Retina (tissue), 1 donor: ENCODE measurements around the gene ENTREP3.
"Not testable (repeated sequence)": the region's sequence is repeated elsewhere in the genome, so short reads cannot be mapped to it uniquely, and the experiment has no call there.

Experiments
- DNase-seq: peaks from one replicate; pipeline ENCODE4 v3.0.0-alpha.2; 2016

The ENTREP3 gene

DNA sequence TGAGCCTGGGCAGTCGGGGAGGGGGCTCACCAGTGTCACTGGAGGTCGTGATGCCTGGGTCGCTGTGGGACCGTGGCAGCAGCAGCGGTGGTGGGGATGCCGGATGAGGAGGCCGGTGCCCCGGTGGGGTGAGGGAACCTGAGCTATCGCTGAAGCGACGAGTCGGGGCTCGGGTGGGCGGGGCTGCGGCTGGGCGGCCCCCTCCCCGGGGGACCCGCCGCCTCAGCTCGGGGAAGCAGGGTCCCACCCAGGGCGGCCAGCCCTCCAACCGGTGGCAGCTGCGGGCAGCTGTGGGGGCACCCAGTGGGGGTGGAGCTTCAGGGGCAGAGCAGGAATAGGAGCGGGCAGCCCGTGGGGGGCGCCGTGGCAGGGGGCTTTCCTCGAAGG, 5.0 kb downstream of the ENTREP3 start:
- DNase-seq = no peak

DNA sequence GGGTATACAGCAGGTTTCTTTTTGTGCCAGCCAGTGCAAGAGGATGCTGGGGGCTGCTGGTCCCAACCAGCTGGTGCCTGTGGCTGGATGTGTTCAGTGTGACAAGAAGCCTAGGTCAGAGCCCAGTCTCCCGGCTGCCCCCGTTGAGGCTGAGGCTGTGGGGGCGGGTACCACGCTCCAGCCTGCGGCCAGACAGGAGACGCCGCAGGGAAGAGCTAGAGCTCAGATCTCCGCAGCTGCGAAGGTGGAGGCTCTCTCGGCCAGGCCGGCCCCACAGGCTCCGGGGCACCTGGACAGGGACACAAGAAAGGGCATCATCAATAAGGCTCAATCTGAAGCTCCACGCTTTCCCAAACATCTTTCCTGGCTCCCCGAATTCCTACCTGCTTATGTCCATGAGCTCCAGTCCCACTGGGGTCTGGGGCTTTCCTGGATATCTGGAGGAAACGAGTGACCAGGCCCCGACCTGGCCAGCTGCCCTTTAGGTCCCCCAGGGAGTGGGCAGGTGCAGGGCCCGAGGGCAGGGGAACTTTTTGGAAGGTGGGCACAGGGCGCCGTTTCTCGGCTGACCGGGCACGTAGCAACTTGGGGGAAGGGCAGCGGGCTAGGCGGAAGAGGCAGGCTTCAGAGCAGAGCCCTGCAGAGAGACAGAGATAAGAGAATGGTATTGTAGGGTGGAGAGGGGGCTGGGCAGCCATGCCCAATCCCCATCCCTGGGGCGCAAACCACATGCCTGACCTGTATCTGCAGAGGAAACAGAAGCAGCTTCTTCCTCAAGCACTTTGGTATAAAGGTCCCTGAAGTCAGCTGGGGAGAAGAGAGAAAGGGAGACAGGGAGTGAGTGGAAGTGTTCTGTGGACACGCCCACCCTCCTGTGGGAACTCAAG, 7.4 kb downstream of the ENTREP3 start:
- no peak for DNase-seq

DNA sequence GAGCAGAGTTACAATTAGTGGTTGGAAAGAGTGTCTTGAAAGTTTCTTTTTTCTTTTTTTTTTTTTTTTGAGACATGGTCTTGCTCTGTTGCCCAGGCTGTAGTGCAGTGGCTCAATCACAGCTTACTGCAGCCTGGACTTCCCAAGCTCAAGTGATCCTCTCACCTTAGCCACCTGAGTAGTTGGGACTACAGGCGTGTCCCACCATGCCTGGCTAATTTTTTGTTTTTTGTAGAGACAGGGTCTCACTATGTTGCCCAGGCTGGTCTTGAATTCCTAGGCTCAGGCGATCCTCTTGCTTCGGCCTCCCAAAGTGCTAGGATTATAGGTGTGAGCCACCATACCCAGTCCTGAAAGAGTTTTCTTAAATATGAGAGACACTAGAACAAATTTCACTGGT, 8.5 kb downstream of the ENTREP3 start:
- DNase-seq = not testable (repeated sequence)

DNA sequence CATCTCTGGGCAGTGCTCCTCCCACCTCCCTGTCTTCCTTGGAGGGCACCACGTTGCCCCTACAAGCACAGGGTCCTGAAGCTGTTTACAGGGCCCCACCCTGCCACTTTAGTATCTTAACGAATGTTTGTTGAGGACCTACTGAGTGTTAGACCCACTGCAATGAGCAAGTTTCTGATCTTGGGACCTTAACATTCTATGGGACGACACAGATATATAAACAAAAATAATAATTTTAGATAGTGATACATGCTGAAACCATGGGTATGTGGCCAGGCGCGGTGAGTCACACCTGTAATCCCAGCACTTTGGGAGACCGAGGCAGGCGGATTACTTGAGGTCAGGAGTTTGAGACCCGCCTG, 10.1 kb downstream of the ENTREP3 start:
- DNase-seq = no peak

DNA sequence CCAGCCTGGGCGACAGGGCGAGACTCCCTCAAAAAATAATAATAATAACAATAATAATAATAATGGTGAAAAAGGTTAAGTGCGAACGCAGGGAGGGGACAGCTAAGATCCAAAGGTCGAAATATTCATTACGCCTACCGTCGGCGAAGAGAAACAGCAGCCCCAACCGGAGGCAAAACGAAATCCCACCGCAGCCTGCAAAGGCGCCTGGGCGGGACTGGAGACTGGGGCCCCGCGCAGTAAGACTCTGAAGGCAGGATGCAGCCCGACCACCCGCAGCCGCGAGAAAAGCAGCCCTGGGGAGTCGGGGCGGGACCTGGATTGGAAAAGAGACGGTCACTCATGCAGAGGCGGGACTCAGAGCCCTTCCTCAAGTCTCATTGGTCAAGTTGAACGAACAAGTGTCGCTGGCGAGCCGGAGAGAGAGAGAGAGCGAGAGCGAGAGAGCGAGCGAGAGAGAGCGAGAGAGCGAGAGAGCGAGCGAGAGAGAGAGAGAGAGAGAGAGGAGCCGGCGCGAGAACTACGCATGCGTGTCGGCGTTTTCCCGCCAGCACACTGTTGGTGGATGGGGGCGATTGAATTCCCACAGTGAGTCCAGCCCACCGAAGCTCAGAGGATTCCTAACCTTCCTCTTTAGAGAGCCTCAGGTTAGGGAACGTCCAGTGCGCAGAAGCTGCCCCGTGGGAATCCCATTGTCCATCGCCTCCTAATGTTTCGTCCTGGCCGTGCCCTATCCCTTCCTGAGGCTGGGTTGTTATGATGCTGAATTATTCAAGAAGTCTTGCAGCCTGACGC, 10.7 kb downstream of the ENTREP3 start:
- peak; percentile 98 for DNase-seq

DNA sequence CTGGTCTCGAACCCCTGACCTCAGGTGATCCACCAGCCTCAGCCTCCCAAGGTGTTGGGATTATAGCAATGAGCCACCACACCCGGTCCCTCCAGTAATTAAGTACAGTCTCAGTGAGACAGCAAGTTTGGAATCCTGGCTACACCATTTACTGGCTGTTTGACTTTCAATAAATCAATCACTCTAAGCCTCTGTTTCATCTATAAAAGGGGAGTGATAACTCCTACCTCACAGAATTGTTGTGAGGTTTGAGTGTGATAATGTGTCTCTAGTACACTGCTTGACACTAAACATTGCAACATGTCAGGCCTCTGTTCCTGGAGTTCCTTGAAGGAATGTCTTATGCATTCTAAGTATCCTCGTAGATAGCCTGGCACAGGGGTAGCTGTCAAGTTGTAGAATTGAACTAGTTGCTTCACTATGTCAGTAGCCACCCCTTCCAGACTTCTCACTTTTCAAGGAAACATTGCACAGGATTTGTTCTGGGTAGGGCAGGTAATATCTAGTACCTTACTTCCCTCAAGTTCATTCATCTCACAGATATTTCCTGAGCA, 12.4 kb downstream of the ENTREP3 start:
- no peak for DNase-seq

DNA sequence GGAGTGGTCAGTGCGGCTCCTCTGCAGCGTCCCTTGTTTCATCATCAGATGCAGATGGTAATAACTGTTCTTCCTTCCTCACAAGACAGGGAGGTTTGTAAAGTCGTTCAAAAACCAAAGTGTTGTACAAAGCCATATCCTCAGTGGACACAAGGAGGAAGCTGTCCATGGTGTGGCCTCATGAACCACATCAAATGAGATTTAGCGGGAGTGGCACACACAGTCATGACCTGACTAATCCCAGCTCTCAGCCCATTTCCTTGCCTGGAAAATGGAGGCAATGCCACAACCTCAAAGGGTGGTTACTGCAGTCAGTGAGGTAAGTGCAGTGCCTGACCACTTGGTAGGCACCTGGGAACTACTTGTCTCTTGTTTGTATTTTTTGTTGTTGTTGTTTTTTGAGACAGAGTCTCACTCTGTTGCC, 13.4 kb downstream of the ENTREP3 start:
- no peak for DNase-seq

DNA sequence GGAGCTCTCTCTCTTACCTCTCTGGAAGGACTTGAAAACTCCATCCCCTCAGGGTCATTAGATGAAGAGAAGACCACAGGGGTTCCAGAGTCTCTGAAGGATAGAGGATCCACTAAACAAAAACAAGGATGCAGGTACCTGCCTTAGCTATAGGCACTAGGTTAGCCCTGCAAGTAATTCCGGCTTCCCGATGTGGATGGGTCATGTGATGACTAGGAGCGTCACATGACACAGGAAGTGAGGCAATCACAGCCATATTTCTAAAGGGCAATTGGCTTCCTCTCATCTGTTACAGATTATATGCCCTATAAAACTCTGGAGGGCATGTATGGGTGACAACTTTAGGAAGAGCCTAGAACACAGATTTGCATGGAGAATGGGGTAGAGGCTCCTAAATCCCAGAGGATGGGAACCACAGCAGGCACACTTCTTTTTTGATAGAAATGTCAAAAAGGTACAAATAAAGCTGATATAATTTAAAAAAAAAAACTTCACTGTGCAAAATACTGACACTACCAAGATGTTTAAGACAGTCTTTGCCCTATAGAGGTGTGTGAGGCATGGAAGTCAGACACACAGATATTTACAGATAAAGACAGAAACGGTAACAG, 14.1 kb downstream of the ENTREP3 start:
- DNase-seq = peak; percentile 74

DNA sequence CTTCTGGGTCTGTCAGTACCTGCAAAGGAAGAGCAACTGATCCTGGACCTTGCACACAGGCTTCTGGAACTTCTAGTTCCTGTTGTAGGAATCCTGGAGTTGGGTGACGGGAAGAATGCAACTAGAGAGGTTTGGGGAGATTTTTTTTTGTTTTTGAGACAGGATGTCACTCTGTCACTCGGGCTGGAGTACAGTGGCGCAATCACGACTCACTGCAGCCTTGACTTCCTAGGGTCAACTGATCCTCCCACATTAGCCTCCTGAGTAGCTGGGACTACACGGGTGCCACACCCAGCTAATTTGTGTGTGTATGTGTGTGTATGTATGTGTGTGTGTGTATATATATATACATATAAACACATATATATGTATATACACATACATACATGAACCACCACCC, 18.8 kb downstream of the ENTREP3 start:
- no peak for DNase-seq

DNA sequence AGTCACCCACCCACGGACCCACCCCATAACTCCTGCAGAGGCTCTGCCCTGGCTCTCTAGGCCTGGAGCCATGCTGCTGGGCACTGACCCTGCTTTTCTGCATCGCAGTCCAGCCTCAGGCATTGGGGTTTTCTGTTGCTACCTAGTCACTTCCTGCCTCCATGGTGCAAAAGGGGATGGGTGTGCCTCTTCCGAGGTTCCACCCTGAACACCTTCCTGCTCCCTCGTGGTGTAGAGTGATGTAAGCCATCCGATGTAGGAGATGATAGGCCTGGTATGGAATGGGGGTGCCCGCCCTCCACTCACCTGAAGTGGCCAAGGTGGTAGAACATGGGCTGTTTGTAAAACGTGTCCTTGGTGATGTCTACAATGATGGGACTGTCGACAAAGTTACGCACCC, 19.9 kb downstream of the ENTREP3 start:
- not testable (repeated sequence) for DNase-seq

DNA sequence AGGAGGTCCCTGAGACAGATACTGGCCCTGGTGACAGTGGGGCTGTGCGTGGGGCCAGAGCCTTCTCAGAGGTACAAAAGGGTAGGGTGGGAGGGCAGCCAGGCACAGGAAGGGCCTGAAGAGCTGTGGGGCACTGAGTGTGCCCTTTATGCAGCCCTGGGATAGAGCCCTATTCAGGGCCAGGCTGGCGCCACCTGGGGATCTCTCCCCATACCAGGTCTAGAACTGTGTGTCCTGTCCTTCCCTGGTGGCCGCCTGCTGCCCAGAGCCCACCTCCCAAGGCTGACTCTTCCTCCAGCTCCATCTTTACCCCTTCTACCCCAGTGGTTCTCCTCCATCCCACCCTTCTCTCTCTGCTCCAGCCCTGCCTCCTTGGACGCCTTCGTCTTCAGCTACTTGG, 21.8 kb downstream of the ENTREP3 start:
- not testable (repeated sequence) for DNase-seq

DNA sequence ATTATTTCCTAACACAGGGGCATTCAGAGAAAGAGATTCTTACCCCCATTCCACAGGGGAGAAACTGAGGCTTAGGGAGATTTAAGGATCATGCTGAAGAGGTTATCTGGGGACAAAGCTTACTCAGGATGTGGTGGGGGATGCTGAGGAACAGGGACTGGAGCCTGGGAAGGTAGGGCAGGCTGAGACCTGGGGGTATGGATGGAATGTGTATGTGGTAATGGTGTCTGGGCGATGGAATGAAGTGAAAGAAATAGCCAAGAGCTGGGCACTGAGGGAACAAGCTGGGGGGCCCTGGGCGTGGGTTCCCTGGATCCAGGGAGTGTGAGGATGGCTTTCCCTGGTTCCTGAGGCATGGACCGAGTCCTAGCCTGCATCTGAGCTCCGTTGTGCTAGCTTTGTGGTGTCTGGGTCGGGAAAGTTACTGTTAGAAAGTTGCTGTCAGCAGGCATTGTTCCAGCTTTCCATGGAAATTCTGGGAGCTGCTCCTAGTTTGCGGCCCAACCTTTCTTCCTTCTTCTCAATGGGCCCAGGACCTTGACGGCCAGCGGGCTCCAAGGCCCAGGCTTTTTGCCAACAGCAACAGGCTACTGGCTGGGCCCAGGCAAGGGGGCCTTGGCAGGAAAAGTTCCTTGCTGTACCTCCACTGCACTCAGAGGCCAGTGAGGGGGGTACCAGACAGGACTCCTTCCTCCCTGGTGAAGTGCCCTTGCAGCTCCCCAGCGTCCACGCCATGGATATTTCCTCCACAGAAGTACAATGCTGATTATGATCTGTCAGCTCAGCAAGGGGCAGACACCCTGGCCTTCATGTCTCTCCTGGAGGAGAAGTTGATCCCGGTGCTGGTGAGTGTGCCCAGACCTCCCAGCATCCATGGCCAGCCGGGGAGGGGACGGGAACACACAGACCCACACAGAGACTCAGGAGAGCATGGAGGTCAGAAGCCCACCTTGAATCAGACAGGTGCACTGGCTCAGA, 23.0 kb downstream of the ENTREP3 start:
- not testable (repeated sequence) for DNase-seq

DNA sequence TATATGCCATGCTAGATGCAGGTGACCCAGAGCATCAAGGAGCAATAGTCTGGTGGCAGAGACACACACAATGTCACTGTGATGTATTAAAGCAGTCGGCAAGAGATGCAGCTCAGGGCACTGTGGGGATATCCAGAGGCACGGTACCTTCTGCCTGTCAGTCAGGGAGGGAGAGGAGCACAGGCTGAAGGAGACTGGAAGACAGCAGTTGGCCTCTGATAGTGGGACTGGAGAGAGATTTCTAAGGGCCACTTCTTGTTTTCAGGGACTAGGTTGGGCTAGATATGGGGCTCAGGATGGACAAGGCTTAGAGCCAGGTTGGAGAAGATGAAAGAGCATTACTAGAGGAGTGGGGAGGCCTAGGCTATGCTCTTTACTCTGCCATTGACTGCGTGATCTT, 24.0 kb downstream of the ENTREP3 start:
- not testable (repeated sequence) for DNase-seq

DNA sequence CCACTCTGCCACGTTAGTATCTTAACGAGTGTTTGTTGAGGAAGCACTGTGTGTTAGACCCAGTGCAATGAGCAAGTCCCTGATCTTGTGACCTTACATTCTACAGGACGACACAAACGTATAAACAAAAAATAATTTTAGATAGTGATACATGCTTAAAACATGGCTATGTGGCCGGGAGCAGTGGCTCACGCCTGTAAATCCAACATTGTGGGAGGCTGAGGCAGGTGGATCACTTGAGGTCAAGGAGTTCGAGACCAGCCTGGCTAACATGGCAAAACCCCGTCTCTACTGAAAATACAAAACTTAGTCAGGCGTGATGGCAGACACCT, 27.2 kb downstream of the ENTREP3 start:
- DNase-seq = no peak

DNA sequence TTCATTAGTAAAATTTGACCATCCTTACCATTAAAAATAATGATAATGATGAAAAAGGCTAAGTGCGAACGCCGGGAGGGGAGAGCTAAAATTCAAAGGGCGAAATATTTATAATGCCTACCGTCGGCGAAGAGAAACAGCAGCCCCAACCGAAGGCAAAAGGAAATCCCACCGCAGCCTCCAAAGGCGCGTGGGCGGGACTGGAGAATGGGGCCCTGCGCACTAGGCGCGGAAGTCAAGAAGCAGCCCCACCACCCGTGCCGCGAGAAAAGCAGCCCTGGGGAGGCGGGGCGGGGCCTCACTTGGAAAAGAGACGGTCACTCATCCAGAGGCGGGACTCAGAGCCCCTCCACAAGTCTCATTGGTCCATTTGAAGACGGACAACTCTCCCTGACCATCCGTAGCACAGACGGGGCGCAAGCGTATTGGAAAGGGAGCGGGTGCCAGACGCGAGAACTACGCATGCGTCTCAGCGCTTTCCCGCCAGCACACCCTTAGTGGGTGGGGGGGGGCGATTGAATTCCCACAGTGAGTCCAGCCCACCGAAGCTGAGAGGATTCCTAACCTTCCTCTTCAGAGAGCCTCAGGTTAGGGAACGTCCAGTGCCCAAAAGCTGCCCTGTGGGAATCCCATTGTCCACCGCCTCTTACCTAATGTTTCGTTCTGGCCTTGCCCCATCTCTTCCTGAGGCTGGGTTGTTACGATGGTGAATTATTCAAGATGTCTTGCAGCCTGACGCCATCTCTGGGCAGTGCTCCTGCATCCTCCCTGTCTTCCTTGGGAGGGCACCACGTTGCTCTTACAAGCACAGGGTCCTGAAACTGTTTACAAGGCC, 27.8 kb downstream of the ENTREP3 start:
- peak; percentile 99 for DNase-seq

DNA sequence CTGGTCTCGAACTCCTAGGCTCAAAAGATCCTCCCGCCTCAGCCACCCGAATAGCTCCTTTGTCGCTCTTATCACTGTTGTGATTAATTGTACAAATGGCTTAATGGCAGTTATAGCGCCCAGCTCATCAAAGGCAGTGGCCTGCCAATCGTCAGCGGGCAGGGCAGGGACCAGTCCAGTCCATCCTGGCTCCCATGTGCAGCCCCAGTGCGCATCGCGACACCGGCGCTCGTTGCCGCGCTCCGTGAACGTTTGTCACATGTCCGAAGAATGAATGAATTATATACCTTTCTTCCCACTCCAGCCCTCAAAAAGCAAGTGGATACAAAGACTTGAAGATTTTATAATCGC, 28.4 kb downstream of the ENTREP3 start:
- peak; percentile 87 for DNase-seq

DNA sequence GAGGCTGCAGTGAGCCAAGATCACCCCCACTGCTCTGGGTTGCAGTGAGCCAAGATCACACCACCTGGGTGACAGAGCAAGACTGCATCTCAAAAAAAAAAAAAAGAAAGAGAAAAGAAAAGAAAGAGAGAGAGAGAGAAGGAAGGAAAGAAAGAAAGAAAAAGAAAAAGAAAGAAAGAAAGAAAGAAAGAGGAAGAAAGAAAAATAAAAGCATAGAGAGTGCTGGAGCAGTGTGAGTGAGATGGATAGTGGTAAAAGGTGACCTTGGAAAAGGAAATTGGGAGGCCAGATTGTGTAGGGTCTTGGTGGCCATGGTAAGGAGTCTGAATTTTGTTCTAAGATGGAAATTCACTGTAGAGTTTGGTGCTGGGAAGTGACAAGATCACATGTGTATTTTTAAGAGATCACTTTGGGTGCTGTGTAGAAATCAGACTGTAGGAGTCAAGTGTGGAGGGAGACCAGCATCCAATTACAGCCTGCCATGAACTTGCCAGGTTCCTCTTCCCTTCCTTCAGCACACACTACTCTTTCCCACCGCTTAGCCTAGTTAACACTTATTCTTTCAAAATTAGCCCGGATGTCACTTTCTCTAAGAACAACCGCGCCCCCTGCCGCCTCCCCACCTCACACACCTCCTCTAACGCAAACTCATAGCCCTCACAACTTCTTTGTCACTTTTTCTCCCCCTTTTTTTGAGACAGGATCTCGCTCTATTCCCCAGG, 28.9 kb downstream of the ENTREP3 start:
- peak; percentile 81 for DNase-seq

DNA sequence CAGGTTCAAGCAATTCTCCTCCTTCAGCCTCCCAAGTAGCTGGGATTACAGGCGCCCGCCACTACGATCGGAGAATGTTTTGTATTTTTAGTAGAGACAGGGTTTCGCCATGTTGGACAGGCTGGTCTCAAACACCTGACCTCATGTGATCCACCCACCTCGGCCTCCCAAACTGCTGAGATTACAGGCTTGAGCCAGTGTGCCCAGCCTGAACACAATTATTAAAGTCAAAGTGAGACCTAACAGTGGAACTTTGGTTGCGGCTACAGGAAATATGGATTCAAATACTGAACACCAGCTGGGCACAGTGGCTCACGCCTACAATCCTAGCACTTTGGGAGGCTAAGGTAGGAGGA, 29.9 kb downstream of the ENTREP3 start:
- DNase-seq = not testable (repeated sequence)

DNA sequence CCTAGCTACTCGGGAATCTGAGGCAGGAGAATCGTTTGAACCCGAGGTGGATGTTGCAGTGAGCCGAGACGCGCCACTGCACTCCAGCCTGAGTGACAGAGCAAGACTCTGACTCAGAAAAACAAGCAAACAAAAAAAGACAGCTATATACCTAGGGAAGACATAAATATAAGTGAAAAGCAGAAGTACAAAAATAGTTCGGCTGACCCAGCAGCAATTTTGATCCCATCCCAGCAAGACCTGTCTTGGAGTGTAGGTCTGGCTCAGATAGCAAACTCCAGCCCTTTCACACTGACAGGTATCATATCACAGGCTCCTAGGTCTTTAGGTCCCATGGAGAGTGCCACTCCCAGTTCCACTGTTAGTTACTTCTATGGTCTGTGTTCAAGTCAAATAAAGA, 32.2 kb downstream of the ENTREP3 start:
- DNase-seq = no peak

DNA sequence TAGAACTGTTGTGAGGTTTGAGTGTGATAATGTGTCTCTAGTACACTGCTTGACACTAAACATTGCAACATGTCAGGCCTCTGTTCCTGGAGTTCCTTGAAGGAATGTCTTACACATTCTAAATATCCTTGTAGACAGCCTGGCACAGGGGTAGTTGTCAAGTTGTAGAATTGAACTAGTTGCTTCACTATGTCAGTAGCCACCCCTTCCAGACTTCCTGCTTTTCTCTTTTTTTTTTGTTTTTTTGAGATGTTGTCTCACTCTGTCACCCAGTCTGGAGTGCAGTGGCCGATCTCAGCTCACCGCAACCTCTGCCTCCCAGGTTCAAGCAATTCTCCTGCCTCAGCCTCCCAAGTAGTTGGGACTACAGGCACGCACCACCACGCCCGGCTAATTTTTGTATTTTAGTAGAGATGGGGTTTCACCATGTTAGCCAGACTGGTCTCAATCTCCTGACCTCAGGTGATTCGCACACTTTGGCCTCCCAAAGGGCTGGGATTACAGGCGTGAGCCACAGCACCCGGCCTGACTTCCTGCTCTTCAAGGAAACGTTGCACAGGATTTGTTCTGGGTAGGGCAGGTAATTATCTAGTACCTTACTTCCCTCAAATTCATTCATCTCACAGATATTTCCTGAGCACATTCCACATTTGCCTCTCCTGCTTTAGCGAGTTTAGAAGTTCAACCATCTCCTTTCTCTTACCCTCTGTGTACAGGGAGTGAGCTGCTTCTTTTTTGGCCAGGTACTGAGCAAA, 34.9 kb downstream of the ENTREP3 start:
- DNase-seq = not testable (repeated sequence)
